ENCODE measurements around the gene SLC27A5.

The SLC27A5 gene, protein sequence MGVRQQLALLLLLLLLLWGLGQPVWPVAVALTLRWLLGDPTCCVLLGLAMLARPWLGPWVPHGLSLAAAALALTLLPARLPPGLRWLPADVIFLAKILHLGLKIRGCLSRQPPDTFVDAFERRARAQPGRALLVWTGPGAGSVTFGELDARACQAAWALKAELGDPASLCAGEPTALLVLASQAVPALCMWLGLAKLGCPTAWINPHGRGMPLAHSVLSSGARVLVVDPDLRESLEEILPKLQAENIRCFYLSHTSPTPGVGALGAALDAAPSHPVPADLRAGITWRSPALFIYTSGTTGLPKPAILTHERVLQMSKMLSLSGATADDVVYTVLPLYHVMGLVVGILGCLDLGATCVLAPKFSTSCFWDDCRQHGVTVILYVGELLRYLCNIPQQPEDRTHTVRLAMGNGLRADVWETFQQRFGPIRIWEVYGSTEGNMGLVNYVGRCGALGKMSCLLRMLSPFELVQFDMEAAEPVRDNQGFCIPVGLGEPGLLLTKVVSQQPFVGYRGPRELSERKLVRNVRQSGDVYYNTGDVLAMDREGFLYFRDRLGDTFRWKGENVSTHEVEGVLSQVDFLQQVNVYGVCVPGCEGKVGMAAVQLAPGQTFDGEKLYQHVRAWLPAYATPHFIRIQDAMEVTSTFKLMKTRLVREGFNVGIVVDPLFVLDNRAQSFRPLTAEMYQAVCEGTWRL

DNA sequence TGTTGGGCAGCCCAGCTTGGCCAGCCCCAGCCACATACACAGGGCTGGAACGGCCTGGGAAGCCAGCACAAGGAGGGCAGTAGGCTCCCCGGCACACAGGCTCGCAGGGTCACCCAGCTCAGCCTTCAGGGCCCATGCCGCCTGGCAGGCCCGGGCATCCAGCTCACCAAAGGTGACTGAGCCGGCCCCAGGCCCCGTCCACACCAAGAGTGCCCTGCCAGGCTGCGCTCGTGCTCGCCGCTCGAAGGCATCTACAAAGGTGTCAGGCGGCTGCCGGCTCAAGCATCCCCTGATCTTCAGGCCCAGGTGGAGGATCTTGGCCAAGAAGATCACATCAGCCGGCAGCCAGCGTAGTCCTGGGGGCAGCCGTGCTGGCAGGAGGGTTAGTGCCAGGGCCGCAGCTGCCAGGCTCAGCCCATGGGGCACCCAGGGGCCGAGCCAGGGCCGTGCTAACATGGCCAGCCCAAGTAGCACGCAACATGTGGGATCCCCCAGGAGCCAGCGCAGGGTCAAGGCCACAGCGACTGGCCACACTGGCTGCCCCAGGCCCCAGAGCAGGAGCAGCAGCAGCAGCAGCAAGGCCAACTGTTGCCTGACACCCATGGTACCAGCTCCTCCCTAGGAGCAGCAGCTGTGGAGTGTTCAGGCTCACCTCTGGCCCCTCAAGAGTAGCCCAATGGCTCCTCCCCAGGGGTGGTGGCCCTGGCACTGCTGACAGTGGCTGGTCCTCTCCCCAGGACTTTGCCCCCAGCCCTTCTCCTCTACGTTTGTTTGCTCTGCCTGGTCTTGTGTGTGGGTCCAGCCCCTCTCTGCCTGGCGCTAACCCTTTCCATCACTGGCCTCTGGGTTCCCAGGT lies at the start of gene SLC27A5:
Gene SLC27A5 (minus strand): TSS at position 640 of the 856 bp plus-strand sequence. CDS start 37 bp downstream, at position 603.
- DNase-seq (ENCODE audit: low read depth), result no peak

DNA sequence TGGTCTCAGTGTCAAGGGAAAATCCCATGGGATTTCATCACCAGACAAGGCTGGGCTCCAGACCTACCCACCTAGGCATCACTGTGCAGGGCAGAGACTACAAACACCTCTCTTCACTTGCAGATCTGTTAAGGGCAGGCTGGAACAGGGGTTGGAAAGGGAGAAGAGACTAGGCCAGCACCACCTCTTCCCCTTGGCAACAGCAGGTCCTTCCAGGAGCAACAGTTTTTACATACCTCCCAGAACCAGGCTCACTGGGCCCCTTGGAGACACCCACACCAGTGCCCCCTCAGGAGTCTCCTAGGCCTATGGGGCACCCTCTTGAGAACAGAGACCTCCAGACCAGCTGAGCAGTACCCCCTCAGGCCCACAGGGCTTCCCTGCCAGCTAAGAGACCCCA lies 49.1 kb upstream of the SLC27A5 start:
- no peak for DNase-seq (ENCODE audit: low read depth)

DNA sequence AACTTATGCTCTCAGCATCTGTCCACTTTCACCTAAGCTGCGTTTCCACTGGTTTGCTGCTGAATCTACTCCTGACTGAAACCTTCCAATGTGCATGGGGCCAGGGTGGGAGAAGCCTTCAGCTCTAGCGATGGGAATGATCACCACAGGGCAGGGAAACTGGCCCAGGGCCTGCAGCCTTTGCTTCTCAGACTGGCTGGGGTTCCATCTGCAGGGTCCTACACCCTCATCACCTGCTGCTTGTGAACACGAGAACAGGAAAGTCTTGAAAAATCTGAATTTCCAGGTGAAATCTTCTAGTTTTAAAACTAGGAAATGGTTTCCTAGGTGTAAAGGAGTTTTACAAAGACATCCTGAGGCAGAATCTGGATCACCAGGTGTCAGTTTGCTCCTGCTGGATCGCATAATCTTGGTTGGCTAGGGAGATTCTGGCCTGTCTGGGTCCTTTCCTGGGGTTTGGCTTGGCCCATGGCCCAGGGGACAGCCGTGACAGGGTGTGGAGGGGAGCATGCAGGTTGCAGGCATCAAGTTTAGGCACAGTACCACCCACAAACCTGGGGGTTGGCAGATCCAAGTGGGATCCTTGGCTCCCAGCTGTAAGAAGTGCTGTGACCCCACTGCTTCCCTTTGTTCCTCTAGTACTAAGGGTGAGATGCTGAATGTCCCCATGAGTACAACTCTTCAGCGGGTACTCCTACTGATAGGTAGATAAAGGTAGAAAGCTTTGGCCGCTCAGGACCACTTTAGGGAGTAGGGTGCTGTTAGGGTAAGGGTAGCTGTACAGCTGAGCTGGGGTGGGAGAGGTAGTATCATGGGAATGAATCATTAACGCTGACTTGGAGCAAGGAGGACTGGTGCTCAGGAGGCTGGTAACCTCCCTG lies 48.5 kb upstream of the SLC27A5 start:
- DNase-seq (ENCODE audit: low read depth), result no peak

DNA sequence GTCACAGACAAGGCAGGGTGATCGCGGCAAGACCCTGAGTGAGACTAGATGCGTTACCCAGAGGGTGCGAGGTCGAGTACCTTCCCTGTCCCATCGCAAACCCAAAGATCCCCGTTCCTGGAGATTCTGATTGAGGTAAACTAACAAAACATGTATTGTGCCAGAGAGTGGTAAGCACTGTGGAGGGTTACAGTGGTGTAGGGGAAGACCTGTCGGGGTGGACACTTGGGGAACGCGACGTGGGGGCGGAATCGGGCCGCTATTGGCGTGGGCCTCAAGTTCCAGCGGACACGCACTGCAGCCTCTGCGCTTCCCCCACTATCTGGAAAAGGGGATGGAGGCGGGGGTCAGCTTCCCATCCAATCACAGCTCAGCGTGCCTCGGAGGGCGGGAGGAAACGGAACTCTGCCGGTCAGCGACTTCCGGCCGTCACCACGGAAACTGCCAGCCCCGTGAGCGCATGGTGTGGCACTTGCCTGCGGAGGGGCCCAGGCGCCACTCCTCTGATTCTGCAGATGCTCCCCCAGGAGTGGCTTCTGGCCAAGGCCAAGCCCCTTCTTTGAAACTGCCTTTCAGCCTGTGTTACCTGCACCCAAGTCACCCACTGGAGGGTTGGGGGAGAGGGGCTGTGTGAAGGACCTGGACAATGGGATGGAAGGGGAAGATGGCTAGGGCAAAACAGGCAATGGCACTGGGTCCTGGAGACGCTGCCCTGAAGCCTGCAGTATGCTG lies 47.6 kb upstream of the SLC27A5 start:
- DNase-seq (ENCODE audit: low read depth), result no peak

DNA sequence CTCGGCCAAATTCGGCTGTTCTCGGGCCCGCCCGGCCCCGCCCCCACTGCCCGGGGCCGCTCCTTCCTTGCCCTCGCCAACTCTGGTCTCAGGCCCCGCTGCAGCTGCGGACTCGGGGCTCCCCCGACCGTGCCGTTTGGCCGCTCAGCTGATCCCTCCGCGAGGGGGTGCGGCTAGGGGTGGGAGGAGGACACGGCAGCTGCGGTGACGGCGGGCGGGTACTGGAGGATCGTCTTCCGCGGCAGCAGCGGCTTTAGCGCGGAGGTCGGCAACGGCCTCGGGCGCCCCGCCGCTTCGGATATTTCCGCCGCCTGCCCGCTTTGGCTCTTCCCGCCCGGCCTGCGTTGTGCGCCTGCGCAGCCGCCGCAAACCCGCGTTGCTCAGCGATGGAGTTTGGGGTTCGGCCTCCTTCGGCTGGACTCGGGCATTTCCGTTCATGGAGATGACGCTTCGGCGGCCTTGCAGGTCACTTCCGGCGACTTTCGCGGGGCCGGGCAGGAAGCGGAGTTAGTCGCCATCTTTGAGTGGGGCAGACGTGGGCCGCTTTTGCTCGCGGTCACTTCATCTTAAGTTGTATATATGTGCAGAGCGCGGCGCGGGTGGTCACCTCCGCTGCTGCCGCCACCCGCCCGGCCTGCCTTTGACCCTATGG lies 47.0 kb upstream of the SLC27A5 start:
- peak; percentile 98 for DNase-seq (ENCODE audit: low read depth)

DNA sequence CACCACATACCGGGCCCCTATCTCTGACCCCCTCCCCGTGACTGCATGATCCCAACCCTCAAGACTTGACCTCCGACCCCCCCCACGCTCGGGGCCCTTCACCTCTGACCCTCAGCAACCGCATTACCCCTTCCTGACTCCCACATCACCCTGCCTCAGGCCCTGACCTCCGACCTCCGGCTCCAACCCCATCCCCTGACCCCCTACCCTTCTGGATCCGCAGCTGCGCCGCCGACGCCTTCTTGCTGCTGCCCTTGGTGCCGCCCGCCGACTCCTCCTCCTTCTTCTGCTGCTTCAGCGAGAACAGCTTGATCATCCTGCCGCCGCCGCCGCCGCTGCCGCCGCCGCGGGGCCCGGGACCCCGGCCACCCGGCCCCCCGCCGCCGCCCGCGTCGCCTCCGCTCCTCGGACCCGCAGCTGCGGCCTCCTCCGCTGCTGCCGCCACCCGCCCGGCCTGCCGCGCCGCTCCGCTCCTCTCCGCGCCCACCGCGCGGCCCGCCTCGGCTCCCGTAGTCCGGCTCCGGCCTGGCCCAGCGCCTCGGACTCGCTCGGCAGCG lies 46.4 kb upstream of the SLC27A5 start, which contains the start of gene UBE2M:
Gene UBE2M (minus strand): TSS at position 546 of the 557 bp plus-strand sequence. CDS start 230 bp downstream, at position 316.
- peak; percentile 41 for DNase-seq (ENCODE audit: low read depth)

DNA sequence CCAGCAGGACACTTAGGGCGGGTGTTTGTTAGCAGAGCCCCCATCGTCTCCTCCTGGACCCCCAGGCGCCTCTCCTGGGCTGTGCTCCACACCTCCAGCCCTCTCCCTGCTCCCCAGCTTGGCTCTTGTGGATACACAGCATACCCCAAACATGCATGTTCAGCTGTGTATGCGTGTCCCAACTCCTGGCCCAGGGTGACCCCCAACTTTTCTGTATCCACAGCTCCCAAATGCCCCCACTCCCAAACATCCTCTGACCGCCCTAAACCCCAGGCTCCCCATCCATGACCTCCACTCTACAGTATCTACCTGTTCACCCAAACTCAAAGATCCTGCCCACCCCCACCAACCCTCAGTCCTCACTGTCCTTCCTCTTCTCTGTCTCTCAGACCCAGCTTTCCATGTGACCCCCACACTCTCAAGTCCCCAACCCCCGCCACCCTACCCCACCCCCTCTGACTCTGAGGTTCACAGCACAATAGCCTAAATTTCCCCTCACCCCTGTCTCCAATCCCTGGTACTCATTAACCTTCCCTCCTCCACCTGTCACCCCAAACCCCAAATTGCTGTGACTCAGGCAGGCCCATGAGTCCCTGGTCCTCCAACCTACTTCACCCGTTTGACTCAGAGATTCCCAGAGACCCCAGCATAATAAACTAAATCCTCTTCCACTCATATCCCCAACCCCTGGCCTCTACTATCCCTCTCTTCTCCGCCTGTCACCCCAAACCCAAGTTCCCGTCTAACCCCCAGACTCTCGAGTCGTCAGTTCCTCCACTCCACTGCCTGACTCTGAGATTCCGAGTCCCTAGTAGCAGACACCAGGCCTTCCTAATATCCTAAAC lies 45.7 kb upstream of the SLC27A5 start:
- DNase-seq (ENCODE audit: low read depth), result no peak

DNA sequence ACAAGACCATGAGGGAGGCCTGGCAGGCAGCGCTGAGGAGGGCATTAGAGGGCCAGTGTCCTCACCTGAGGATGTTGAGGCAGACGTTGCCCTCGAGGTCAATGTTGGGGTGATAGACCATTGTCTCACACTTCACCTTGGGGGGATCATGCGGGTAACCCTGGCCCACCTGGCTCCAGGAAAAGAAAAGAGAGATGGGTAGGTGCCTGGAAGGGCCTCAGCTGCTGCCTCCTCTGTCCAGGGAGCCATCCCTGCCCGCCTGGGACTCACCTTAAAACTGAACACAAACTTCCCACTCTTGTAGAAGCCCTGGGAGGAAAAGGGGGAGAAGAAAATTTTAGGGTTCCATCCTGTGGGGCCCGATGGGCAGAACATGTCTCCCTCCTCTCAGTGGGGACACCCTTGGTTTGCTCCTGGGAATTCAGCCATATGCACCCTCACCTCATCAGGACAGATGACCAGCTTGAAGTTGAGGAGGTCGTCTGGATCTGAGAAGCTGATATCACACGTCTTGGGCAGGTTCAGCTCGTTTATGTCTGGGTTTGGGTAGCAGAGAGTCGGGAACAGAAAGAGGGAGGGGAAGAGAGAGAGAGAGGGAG lies 44.9 kb upstream of the SLC27A5 start:
- DNase-seq (ENCODE audit: low read depth), result no peak

DNA sequence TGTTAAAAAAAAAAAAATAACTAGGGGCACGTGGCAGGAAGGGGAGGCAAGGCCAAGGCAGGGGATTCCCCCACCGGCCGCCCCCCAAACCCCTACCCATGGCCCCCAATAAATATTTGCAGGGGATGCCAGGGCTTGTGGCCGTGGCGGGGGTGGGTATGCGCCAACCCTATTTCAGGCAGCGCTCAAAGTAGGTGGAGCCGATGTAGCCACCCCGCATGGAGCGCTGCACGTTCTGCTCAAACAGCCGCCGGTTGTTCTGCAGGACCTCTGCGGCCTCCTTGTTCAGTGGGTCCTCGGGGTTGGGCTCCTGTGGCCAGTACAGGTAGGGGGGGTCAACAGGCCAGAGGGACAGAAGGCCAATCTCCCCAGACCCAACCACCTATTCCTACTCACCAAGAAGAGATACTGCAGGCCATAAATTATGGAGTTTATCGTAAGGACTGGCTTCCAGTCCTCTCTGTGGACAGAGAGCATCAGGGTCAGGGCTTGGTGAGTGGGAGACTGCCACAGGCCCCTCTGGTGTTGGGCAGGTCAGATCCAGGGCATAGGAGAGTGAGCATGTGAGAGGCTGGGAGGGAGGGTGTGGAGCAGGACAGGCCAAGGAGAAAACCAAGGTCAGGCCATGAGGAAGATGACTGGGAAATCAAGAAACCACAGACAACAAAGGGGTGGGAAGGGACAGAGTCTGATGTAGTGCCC lies 44.3 kb upstream of the SLC27A5 start:
- no peak for DNase-seq (ENCODE audit: low read depth)

DNA sequence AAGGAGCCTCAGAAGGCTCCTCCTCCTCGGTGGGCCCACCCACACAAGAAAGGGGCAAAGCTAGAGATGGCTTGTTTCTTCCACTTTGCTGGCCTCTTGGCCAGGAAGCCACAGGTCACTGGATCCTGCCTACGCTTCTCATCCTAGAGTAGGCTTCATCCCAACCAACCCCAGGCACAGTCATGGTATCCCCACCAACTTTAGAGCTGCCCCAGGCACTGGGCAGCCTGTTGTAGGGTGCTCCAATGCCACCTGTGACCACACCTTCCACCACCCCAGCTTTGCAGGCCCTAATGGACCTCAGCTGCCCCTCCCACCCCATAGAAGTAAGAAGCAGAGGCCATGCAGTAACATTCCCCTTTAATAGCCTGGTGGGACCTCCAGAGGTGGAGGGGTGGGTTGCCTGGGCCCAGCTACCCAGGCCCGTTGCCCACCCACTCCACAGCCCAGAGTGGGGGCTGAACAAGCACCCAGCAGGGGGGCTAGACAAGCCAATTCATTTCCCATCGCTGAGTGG lies 43.6 kb upstream of the SLC27A5 start:
- DNase-seq (ENCODE audit: low read depth), result no peak

DNA sequence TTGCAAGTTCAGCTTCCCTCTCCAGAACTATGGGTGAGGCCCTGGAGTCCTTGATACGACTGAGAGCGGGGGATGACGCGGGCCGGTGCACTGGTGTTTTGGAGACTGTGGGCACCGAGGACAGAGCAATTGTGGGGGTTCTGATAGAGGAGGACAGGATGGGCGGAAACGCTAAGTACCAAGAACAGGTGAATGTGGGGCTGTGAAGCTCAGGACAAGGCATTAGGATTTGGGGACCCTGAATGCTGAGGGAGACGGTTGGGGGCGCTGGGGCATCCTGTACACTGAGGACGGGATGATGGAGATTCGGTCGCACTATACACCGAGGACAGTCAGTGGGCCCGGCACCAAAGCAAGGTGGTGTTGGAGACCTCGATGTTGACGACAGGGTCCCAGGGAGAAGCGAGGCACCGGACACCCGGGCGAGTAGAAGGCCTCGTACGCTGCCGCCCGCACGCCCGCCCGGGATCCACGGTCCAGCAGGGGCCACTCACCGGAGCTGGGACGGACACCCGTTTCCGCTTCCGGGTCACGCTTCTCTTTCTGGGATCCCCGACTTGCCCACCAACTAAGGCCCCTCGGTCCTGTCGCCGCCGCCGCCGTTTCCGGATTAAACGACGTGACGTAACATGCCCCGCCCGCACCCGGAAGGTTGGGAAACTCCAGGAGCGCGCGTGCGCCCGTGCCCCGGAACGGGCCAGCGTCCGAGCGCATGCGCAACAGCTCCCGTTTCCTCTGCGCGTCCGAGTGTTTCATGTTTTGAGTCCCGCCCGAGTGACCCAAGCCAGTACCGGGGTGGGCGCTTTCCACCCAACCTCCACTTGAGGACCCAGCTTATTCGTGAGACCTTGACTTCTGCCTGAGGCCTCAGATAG lies 42.9 kb upstream of the SLC27A5 start, which contains the start of gene CHMP2A:
Gene CHMP2A (minus strand): TSS at position 612 of the 875 bp plus-strand sequence. CDS start 893 bp downstream, outside the sequence.
- peak; percentile 96 for DNase-seq (ENCODE audit: low read depth)

DNA sequence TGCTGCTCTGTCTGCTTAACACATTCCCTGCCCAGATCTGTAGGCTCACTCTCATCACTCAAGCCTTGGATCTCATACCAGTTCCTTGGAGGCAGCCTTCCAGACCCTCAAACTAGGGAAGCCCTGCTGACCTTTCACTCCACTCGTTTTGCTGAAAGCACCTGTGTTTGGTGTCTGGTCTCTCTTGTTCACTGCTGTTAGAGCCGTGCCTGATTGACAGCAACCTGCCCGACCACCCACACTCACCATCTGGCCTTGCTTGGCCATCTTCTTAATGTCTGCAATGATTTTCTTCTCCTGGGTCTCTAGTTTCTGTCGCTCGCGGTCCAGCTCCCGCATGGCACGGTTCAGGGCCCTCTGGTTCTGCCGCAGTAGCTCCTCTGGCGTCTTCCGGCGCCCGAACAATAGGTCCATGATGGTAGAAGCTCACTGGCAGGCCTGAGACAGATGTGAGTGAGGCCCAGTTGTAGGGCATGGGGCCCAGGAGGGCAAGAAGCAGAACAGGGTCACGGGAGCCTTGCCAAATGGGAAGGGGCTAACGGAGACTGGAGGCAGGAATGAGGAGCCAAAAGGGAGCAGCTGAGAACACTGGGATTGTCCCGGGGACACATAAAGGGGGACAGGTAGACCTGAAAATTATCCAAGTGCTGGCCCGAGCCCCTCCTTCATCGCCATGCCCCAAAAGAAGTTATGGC lies 42.2 kb upstream of the SLC27A5 start:
- no peak for DNase-seq (ENCODE audit: low read depth)

DNA sequence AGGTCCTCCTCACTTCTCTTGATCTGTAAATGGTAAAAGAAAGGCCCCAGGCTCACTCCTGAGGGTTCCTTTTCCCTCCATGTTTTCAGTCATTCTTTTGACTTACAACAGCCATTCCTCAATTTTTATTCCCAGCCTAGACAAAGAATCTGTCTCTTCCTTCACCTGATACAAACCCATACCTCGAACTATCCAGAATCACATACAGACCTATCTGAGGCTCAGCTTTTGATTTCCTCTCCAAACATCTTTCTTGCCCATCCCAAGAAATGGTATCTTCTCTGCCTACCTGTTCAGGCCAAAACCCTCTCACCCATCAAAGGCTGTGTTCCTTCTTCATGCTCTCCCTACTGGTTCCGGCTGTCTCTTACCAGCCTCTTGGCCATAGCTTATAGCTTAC lies 40.9 kb upstream of the SLC27A5 start:
- DNase-seq (ENCODE audit: low read depth), result no peak

DNA sequence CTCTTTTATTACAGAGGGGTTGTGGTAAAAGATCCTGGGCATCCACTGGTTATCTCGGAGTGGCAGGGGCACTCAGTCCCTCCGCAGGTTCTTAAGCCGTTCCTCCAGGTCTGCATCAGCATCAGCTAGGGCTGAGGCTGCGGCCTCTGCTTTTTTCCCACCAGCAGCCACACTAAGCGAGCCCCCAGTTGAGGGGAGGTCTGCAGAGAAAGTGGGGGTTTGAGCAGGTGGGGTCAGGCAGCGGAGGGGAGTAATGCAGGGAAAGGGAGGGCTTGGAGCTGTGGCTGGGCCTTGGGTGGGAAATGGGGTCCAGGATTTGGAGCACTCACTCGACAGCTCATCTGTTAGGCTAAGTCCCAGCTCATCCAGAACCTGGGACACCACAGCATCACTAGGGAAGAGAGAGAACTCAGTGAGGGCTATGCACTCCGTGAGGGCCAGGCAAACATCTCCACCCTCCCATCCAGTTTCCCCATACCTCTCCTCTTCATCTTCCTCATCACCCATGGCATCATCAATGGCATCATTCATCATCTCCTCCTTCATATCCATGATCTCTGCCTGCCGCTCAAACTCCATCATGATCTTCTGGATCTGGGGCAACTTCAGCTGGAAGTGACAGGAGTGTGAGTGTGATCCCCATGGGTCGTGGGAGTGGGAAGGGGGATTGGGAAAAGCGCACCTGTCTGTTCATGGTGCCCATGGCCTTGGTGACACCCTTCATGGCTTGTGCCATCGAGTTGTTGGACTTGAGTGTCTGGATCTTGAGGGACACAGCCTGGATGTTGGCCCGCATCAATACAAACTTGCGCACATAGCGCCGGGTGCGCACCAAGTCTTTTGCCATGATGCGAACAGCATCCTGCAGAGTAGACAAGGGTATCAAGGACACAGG lies 40.0 kb upstream of the SLC27A5 start:
- no peak for DNase-seq (ENCODE audit: low read depth)

DNA sequence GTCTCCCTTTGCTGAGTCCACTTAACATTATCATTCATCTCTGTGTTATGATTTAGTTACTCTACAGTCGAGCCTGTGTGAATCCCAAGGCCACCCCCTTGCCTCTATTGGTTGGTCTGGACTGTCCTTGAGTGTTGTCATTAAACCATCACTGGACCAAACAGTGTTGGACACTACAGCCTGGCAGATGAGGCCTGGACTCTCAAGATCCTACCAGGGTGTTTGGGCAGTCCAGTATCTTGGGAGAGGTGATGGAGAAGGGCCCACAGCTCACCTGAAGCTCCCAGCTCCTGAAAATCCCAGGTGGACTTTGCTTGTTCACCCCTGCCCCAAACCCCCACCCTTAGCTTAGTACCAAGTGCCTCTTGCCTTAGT lies 39.3 kb upstream of the SLC27A5 start:
- no peak for DNase-seq (ENCODE audit: low read depth)

All from stimulated activated CD4-positive, alpha-beta T cell treated with anti-CD3 and anti-CD28 coated beads, Interleukin-2, amount 100 ng/mL, for 4 hours (primary cell).